ENCODE results near the gene GRIK5.
"Not testable (repeated sequence)": the region's sequence is repeated elsewhere in the genome, so short reads cannot be mapped to it uniquely, and the experiment has no call there.

GRIK5 gene

DNA sequence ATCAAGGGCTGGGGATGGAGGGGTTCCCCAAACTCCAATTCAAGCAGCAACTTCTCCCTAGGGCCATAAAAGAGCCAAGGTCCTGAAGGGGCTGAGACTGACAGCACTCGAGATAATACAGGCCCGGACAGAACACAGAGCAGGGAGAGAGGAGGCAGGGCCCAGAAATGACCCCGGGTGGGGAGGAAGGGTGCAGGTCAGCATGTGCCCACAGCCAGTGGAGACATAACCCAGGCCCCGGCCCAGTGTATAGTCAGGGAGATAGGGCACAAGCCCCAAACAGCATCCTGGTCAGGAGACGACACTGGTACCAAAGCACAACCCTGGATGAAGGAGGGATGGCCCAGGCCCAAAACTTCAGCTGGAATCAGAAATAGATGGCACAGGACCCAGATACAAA lies 47.4 kb downstream of the GRIK5 start:
- no peak overlapping the region for H3K27ac ChIP-seq
- DNase-seq (ENCODE audit: low spot score), result no peak
- ChIA-PET CTCF (no interaction called here), POLR2A (ENCODE audit: low non-redundant PET) (no interaction called here)
- TF ChIP-seq, protein P1, sequence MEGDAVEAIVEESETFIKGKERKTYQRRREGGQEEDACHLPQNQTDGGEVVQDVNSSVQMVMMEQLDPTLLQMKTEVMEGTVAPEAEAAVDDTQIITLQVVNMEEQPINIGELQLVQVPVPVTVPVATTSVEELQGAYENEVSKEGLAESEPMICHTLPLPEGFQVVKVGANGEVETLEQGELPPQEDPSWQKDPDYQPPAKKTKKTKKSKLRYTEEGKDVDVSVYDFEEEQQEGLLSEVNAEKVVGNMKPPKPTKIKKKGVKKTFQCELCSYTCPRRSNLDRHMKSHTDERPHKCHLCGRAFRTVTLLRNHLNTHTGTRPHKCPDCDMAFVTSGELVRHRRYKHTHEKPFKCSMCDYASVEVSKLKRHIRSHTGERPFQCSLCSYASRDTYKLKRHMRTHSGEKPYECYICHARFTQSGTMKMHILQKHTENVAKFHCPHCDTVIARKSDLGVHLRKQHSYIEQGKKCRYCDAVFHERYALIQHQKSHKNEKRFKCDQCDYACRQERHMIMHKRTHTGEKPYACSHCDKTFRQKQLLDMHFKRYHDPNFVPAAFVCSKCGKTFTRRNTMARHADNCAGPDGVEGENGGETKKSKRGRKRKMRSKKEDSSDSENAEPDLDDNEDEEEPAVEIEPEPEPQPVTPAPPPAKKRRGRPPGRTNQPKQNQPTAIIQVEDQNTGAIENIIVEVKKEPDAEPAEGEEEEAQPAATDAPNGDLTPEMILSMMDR (conservative IDR thresholded peaks at IDR 0.05; ENCODE audit: low read depth), result no peak

DNA sequence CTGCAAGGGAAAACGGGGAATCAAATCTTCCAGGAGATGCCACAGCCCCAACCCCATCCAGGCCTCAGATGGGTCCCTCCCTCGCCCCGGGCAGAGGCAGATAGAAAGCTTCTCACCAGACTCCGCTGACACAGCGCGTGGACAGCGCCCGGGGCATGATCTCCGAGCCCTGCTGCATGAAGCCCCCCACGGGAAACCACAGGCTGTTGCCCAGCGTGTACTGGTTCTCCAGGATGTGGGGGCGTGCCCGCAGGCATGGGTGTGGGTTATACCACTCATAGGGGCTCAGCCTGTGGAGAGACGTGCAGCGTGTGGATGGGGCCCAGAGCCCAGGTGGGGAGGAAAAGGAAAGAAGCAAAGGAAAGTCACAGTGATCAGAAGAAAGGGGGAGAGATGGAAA lies 48.8 kb downstream of the GRIK5 start:
- no peak for DNase-seq (ENCODE audit: low spot score)
- TF ChIP-seq, protein P1 (conservative IDR thresholded peaks at IDR 0.05; ENCODE audit: low read depth), result no peak
- CTCF ChIA-PET, result no interaction called here
- POLR2A ChIA-PET (ENCODE audit: low non-redundant PET), result no interaction called here
- no peak overlapping the region for H3K27ac ChIP-seq

DNA sequence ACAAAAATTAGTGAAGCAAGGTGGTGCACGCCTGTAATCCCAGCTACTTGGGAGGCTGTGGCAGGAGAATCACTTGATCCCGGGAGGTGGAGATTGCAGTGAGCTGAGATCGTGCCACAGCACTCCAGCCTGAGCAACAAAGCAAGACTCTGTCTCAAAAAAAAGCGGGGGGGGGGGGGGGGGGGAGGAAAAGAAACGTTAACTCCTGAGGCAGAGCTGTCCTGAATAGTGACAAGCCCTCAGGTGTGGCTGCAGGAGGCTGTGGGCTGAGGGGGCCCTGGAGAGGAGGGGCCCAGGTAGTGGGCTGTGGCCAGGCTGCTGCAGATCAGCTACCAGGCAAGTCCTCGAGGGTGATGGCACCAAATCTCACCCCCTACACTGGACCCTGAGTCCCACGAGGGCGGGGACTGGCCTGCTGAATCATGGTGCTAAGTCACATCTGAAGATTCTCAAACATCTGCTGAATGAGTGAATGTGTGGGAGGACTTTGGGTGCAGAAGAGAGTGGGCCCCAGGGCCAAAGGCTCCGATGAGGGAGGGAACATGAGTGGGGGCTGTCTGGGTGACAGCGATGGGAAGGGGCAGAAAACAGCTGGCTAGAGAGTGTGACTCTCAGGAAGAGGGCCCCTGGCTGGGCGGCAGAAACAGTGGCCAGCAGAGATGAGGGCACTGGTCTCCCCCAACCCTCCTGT lies 51.4 kb downstream of the GRIK5 start:
- ChIA-PET CTCF (interaction anchor here (1.2 kb wide), 1 partner anchor 10 kb away, joined by 5 read pairs; no protein-coding TSS in a partner anchor), POLR2A (ENCODE audit: low non-redundant PET) (no interaction called here)
- DNase-seq (ENCODE audit: low spot score), result no peak
- TF ChIP-seq, protein P1 (conservative IDR thresholded peaks at IDR 0.05; ENCODE audit: low read depth), result no peak
- H3K27ac ChIP-seq, result no peak overlapping the region

DNA sequence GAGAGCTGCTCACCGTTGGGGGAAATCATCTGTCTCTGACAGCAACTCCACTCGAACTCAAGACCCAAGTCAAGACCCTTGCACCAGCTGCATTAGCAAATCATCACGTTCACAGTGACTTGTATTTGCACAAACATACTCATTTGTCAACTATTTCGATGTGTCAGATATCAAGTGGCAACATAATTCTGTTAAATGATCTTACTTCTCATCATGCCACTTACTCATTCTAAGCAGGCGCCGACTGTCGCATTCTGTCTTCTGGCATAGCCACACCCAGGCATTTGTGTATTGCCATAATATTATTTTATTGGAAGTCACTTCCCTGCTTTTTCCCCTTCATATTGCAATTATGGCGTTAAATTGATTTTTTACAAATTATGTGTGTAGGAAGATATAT lies 53.0 kb downstream of the GRIK5 start:
- ChIA-PET CTCF (interaction anchor here (0.5 to 1.3 kb wide), 3 partner anchors 17 to 232 kb away, joined by 3 to 4 read pairs (median 3); no protein-coding TSS in a partner anchor), POLR2A (ENCODE audit: low non-redundant PET) (no interaction called here)
- TF ChIP-seq, protein P1 (conservative IDR thresholded peaks at IDR 0.05; ENCODE audit: low read depth), result no peak
- H3K27ac ChIP-seq, result no peak overlapping the region
- no peak for DNase-seq (ENCODE audit: low spot score)

DNA sequence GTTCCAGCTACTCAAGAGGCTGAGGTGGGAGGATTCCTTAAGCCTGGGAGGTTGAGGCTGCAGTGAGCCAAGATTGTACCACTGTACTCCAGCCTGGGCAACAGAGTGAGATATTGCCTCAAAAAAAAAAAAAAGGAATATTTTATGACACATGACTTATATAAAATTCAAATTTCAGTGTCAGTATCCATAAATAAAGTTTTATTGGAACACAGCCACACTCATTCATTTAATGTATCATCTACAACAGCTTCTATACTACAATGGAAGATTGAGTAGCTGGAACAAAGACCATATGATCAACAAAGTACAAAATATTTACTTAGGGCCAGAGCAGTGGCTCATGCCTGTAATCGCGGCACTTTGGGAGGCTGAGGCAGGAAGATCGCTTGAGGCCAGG lies 57.3 kb downstream of the GRIK5 start:
- H3K27ac ChIP-seq, result not testable (repeated sequence)
- POLR2A ChIA-PET (ENCODE audit: low non-redundant PET), result interaction anchor here (0.7 kb wide), 1 partner anchor 25 kb away, joined by 8 read pairs; no protein-coding TSS in a partner anchor
- CTCF ChIA-PET, result interaction anchor here (0.7 to 0.8 kb wide), 2 partner anchors 17 to 392 kb away, joined by 3 to 4 read pairs; no protein-coding TSS in a partner anchor

DNA sequence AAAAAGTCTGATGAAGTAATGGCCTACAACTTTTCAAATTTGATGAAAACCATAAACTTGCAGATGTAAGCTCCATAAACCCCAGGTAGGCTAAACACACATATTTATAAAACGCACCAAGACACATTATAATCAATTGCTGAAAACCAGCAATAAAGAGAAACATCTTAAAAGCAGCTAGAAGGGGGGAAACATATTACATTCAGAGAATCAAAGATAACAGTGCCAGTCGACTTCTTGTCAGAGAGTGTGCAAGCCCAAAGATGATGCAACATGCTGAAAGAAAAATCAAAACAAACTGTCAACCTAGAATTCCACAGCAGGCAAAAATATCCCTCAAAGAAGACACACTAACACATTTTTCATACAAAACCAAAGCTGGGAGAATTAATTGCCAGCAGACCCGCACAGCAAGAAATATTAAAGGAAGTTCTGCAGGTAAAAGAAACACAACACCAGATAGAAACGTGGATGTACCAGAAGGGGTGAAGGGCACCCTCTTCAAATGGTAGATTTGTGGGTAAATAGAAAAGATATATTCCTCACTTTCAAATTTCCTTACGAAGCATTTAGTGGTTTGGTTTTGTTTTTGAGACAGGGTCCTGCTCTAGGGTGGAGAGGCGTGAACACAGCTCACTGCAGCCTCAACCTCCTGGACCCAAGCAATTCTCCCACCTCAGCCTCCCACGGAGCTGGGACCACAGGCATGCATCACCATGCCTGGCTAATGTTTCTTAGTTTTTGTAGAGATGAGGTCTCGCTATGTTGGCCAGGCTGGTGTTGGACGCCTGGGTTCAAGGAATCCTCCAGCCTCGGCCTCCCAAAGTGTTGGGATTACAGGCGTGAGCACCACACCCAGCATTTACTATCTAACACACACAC lies 59.5 kb downstream of the GRIK5 start:
- H3K27ac ChIP-seq, result no peak overlapping the region
- TF ChIP-seq, protein P1 (conservative IDR thresholded peaks at IDR 0.05; ENCODE audit: low read depth), result no peak
- DNase-seq (ENCODE audit: low spot score), result no peak
- ChIA-PET CTCF (no interaction called here), POLR2A (ENCODE audit: low non-redundant PET) (no interaction called here)

More for the DNA sequence above, 57.3 kb downstream of the GRIK5 start:
- not testable (repeated sequence) for DNase-seq (ENCODE audit: low spot score)

DNA sequence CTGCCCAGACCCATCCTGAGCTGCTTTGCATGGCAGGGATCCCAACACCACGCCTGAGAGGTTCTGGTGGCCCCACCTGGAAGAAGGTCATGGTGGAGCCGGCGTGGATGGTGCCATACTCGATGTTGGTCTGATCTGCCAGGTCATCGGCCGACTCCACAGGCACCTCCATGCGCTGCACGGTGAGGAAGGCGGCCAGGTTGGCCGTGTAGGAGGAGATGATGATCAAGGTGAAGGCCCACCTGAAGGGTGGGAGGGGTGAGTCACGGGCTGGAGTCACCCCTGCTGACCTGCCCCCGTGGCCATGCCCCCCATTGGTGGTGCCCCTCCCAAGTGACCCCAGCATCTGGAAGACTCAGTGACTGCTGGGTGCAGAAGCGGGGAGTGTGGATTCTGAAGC lies 63.4 kb downstream of the GRIK5 start:
- no peak overlapping the region for H3K27ac ChIP-seq
- POLR2A ChIA-PET (ENCODE audit: low non-redundant PET), result no interaction called here
- CTCF ChIA-PET, result no interaction called here
- TF ChIP-seq, protein P1 (conservative IDR thresholded peaks at IDR 0.05; ENCODE audit: low read depth), result no peak
- no peak for DNase-seq (ENCODE audit: low spot score)
